Large intestine (tissue), 3 donors: ENCODE measurements around the gene INPP5A. TPM values are rescaled to one million over a fixed set of nuclear protein-coding genes. Genes with fewer than 3 reads are reported as not detected.
"Not testable (repeated sequence)": the region's sequence is repeated elsewhere in the genome, so short reads cannot be mapped to it uniquely, and the experiment has no call there.

Source experiments
- DNase-seq, 2 donors: peaks; one replicate each; pipeline versions ENCODE4 v3.0.0 to v3.0.0-alpha.2; 2013
- H3K27ac ChIP-seq: one replicate; pipeline ENCODE4 v1.5.1; 2013; ENCODE audit warnings: low read length
- H3K27me3 ChIP-seq: 2 replicates; pipeline ENCODE4 v1.6.1; 2013; ENCODE audit warnings: low read length; ENCODE audit not compliant: control insufficient read depth, insufficient read depth
- H3K36me3 ChIP-seq: 2 replicates; pipeline ENCODE4 v1.6.1; 2013; ENCODE audit warnings: low read length; ENCODE audit not compliant: control insufficient read depth, insufficient read depth
- H3K4me1 ChIP-seq: one replicate; pipeline ENCODE4 v1.6.1; 2013; ENCODE audit warnings: low read length; ENCODE audit not compliant: control insufficient read depth, insufficient read depth
- H3K4me3 ChIP-seq: one replicate; pipeline ENCODE4 v1.5.1; 2013; ENCODE audit warnings: low read length
- H3K9me3 ChIP-seq: one replicate; pipeline ENCODE4 v1.6.1; 2013; ENCODE audit warnings: mild to moderate bottlenecking, low read depth, low read length, moderate library complexity; ENCODE audit not compliant: control insufficient read depth
- WGBS: methylation state at CpG from one replicate; pipeline ENCODE4 v1.1.5; 2013; ENCODE audit warnings: low lambda C conversion rate; ENCODE audit not compliant: insufficient coverage; 5-methylcytosine and 5-hydroxymethylcytosine counted together
- polyA plus RNA-seq: library from polyadenylated mRNA; unstranded; fragments of 120-200 nt; gene quantifications from one replicate; pipeline ENCODE4 v1.2.1, GENCODE V29; 2013

INPP5A gene
- polyA plus RNA-seq, 1 donor: 25.3 TPM

DNA sequence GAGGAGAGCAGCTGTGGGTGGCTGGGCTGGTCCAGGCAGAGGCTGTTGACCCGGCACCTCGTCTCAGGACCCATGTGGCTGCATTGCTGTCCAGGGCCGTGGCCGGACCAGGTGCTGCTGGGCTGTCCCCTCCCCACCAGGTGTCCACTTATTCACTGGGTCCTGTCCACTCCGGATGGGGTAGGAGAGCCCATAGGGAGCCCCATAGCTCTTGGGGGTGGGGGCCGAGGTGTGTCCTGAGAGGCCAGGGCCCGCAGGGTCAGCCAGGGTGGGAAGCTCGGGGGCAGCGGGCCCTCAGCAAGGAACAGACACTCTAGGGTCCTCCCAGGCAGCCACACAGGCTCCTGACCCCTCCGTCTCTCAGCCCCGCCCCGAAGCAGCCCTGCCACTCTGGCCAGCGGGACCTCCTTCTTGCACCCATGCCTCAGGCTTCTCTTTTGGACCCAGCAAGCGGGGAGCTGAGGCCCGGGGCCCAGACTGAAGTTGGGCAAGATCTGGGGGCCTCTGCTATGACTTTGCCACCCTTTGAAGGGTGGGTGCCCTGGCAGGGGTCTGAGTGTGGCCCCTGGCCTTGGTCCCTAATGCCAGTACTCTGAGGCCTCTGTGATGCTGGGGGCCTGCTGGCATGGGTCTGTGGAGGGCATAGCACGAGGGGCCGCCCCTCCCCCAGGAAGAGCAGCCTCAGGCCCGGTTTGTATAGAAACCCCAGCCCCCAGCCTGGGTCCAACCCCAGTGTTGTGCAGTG, 162.0 kb downstream of the INPP5A start:
- peaks cover 11% of the 10 kb centered on the region for H3K36me3 ChIP-seq
- no peaks in the 10 kb centered on the region for H3K4me1 ChIP-seq
- H3K9me3 ChIP-seq: peaks cover 4% of the 10 kb centered on the region
- no peak overlapping the region for H3K4me3 ChIP-seq
- no peaks in the 10 kb centered on the region for H3K27me3 ChIP-seq
- H3K27ac ChIP-seq: no peak overlapping the region
- DNase-seq: no peak
- no CpG with 5 or more reads among the region's 18 CpGs for WGBS

DNA sequence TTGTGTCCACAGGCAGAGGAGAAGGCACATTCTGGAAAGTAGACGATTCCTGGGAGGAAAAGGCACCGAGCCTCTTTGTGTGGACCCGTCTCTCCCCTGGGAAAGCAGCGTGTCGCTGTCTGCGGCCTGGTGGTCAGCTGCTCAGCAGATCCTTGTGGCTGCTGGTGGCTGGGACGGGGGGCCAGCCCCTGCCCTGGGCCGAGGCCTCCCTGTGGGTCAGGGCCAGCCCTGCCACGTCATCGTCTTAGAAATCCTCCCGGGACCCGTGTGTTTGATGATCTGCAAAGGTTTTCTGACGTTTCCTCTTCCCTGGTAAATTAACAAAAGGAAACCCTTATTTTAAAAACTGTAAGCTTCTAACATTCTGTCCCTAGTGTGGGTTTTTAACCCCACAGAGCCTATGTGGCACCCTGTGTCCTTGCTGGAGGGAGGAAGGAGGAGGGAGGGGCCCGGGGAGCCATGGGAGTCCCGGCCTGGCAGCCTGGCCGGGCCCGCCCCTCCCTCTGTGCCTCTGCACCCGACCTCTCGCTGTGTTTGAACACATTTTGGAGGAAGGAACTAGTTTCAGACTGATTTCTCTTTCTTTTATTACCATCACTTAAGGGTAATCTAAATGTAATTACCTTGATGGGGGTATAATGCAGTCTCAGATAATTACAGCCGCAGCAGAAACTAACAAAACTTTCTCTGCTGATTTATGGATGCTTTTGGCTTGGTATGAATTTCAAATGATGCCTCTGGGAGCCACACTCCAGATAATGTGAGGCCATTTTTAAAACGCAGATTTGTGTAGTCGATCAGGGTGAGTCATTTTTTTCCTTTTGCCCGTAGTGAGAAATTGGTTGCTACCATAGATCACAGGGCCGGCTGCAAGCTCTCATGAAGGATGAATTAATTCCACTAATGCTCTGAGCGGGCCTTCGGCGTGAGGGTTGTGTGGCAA, 162.8 kb downstream of the INPP5A start:
- Histone ChIP-seq H3K4me1 (no peaks in the 10 kb centered on the region), H3K27ac (no peak overlapping the region), H3K4me3 (no peak overlapping the region), H3K9me3 (peaks cover 12% of the 10 kb centered on the region), H3K36me3 (peaks cover 16% of the 10 kb centered on the region), H3K27me3 (no peaks in the 10 kb centered on the region)
- WGBS: no CpG with 5 or more reads among the region's 27 CpGs
- no peak for DNase-seq

DNA sequence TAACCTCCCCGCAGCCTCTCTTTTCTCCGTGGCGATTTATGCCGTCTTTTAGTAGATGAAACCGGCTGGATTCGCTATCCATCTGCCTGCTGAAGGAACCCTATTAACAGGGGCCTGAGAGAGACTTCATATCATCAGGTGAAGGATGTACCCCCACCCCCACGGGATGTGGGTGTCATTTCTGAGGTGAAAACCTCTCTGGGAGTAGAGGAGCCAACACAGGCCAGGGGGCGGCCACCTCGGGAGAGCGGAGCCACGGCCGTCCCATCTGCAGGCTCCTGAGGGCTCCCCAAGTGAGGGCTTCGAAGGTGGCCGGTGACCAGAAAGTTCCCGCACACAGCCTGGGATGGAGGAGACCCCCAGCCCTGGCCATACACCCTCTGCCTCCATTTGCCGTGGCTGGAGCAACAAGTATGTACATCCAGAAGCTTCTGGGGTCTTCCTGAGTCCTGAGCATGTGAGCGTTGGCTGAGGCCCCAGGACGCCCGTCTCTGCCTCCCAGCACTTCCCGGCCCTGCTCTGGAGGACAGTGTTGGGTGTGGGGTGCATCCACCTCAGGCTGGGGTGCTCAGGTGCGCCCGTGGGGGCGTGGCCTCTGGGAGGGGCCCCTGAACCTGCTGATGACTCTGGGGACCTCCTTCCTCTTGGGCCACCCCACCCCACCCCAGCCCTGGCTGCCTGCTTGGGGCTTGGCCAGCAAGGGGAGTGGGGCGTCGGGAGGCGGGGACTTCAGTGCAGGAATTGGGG, 163.7 kb downstream of the INPP5A start:
- Histone ChIP-seq H3K27ac (no peak overlapping the region), H3K27me3 (no peaks in the 10 kb centered on the region), H3K36me3 (peaks cover 20% of the 10 kb centered on the region), H3K4me1 (no peaks in the 10 kb centered on the region), H3K4me3 (no peak overlapping the region), H3K9me3 (peaks cover 17% of the 10 kb centered on the region)
- DNase-seq: no peak
- WGBS: no CpG with 5 or more reads among the region's 26 CpGs

DNA sequence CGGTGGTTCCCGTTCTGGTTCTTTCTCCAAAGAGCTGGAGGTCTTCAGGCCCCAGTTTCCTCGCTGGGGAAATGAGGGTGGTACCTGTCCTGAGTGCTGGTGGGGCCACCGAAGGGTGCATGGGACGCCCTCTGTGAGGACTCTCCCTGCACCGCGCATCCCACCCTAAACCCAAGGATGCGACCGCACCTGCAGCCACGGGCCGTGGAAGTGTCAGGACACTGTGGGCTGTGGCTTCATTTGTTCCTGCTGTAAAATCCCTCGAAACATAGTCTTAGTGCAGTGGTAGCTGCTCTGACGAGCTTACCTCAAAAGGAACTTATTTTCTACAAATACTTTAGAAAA, 164.2 kb downstream of the INPP5A start:
- Histone ChIP-seq H3K4me1 (no peaks in the 10 kb centered on the region), H3K27me3 (no peaks in the 10 kb centered on the region), H3K4me3 (no peak overlapping the region), H3K36me3 (peaks cover 17% of the 10 kb centered on the region), H3K9me3 (peaks cover 22% of the 10 kb centered on the region), H3K27ac (no peak overlapping the region)
- WGBS: no CpG with 5 or more reads among the region's 13 CpGs
- DNase-seq: no peak

DNA sequence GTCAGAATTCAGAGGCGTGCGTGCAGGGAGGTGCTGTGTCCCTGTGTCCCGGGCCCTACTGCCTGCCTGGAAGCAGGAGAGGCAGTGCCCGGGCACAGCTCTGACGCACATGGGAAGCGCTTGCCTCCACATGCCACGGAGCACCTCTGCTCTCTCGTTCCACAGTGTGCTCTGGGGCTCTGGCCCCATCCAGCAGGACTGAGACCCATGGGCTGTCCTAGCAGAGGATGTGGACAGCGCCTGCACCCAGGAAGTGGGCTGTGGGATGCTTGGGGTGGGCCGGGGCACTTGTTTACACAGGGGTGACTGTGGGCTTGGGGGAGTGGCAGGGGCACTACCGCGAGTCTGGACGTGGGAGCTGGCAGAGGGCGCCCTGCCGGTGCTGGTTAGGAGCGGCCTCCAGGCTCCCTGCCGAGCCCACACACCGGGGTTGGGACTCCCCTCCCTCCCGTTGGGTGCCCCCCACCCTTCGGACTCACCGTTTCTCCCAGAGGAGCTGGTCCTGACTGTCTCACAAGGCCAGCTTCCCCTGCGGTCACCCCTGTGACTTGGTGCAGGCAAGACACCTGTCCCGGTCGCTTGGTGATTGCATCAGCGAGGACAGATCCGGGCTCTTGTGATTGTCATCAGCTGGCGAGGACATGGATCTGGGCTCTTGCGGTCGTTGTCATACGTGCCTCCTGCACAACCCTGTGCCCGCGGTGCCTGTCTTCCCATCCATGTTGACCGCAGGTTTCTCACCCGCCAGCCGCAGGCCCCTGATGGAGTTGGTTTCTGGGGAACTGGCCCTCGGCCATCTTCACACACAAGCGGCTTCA, 165.2 kb downstream of the INPP5A start:
- DNase-seq: no peak
- no CpG with 5 or more reads among the region's 37 CpGs for WGBS
- Histone ChIP-seq H3K9me3 (peaks cover 27% of the 10 kb centered on the region), H3K27ac (no peak overlapping the region), H3K36me3 (peaks cover 15% of the 10 kb centered on the region), H3K4me3 (no peak overlapping the region), H3K27me3 (no peaks in the 10 kb centered on the region), H3K4me1 (no peaks in the 10 kb centered on the region)

DNA sequence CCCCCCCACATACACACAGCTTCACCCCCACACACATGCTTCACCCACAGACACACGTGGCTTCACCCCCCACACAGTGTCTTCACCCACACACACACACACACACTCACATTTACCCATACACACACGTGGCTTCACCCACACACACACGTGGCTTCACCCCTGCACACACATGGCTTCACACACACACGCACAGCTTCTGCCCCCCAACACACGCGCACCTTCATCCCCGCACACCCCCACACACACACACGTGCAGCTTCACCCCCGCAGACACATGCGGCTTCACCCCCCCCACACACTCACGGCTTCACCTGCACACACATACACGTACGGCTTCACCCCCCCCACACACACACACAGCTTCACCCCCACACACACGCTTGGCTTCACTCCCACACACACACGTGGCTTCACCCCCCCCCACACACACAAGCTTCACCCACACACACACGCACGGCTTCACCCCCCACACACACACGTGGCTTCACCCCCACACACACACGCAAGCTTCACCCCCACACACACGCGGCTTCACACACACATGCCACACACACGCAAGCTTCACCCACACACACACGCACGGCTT, 165.9 kb downstream of the INPP5A start:
- H3K4me1 ChIP-seq: no peaks in the 10 kb centered on the region
- peaks cover 14% of the 10 kb centered on the region for H3K36me3 ChIP-seq
- peaks cover 27% of the 10 kb centered on the region for H3K9me3 ChIP-seq
- H3K4me3 ChIP-seq: no peak overlapping the region
- 100% methylated on average over 2 of the region's 24 CpGs for WGBS
- DNase-seq: no peak
- H3K27me3 ChIP-seq: no peaks in the 10 kb centered on the region
- H3K27ac ChIP-seq: no peak overlapping the region

DNA sequence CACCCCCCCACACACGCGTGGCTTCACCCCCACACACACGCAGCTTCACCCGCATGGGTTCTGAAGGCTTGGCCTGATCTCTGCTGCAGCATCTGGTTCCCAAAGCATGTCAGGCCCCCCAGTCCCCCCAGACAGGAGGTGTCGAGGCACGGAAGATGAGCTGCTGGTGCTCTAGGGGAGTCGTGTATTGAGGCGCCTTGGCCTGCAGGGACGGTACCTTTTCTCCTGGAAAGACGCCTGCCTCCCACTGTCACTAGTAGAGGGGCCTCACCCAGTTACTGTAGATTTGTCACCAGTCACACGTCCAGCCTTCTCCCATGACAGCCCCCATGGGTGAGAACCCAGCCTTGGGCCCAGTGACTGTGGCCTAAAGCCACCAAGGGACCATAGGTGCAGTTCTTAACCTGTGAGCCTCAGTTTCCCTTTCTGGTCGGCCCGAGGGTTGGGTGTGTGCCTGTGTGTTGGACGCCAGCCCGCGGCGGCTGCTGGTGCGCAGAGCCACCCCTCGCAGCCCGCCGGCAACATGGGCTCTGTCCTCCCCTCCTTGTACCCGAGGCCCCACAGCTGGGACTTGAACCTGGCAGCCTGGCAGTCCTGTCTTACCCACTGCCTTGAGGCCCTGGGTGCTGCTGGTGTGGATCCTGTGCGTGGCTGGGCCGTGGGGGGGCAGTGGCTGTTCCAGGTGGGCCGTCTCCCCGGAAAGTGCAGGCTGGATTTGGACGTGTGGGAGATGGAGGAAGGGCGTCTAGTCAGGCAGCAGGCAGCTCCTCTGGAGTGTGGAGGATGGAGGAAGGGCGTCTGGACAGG, 166.6 kb downstream of the INPP5A start:
- Histone ChIP-seq H3K27me3 (no peaks in the 10 kb centered on the region), H3K27ac (no peak overlapping the region), H3K36me3 (peaks cover 15% of the 10 kb centered on the region), H3K4me3 (no peak overlapping the region), H3K9me3 (peaks cover 27% of the 10 kb centered on the region), H3K4me1 (no peaks in the 10 kb centered on the region)
- DNase-seq: no peak
- WGBS: no CpG with 5 or more reads among the region's 29 CpGs

DNA sequence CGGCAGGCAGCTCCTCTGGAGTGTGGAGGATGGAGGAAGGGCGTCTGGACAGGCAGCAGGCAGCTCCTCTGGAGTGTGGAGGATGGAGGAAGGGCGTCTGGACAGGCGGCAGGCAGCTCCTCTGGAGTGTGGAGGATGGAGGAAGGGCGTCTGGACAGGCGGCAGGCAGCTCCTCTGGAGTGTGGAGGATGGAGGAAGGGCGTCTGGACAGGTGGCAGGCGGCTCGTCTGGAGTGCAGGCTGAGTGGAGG, 167.2 kb downstream of the INPP5A start:
- not testable (repeated sequence) for H3K4me3 ChIP-seq, H3K27ac ChIP-seq, DNase-seq, H3K27me3 ChIP-seq, H3K4me1 ChIP-seq
- no CpG with 5 or more reads among the region's 9 CpGs for WGBS
- Histone ChIP-seq H3K36me3 (peaks cover 13% of the 10 kb centered on the region), H3K9me3 (peaks cover 27% of the 10 kb centered on the region)

DNA sequence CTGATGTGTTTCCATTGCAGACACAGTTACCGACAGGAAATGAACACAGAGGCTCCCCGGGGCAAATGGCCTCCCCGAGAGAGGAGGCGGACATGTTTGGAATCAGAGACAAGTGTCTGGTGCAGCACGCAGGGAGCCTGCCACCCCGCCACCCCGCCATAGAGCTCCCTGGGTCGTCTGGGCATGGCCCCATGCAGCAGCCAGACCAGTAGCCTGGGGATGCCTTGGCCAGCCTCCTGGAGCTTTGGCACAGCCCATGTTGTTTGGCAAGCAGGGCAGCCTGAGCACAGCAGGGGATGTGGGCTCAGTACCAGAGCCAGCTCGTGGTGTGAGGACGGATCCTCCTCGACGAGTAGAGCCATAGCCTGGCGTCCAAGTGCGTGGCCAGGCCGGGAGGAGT, 167.6 kb downstream of the INPP5A start:
- no CpG with 5 or more reads among the region's 15 CpGs for WGBS
- Histone ChIP-seq H3K36me3 (peaks cover 13% of the 10 kb centered on the region), H3K27ac (no peak overlapping the region), H3K27me3 (no peaks in the 10 kb centered on the region), H3K4me1 (no peaks in the 10 kb centered on the region), H3K9me3 (peaks cover 27% of the 10 kb centered on the region), H3K4me3 (no peak overlapping the region)
- peak in 1 of 2 donors; percentile 9 for DNase-seq
